Activated T-helper 17 cell treated with anti-CD3 and anti-CD28 coated beads, Interleukin-2, amount 50 U/mL, for 72 hours (primary cell): ENCODE data around the gene DEAF1. TPM values are rescaled to one million over a fixed set of nuclear protein-coding genes. Genes with fewer than 3 reads are reported as not detected.

ENCODE experiments used
- ATAC-seq: fragments of 150-1000 bp; cut with Tn5 transposase; replicated peaks from 2 replicates; pipeline ENCODE4 v1.10.0; 2021; ENCODE audit warnings: mild to moderate bottlenecking, moderate library complexity
- H3K27ac Mint-ChIP-seq: one replicate; pipeline ENCODE4 v1.8.0; 2022; ENCODE audit warnings: mixed read lengths
- H3K27me3 Mint-ChIP-seq: one replicate; pipeline ENCODE4 v1.8.0; 2022; ENCODE audit warnings: mixed read lengths
- H3K36me3 Mint-ChIP-seq: one replicate; pipeline ENCODE4 v1.8.0; 2022; ENCODE audit warnings: low read depth, mild to moderate bottlenecking, mixed read lengths
- H3K4me1 Mint-ChIP-seq: one replicate; pipeline ENCODE4 v1.8.0; 2022; ENCODE audit warnings: mixed read lengths
- H3K4me3 Mint-ChIP-seq: one replicate; pipeline ENCODE4 v1.8.0; 2022; ENCODE audit warnings: mild to moderate bottlenecking, mixed read lengths
- H3K9me3 Mint-ChIP-seq: one replicate; pipeline ENCODE4 v1.8.0; 2022; ENCODE audit warnings: mixed read lengths
- total RNA-seq, 2 donors: library from RNA; stranded (reverse); gene quantifications; one replicate each; pipeline ENCODE4 v1.2.3, GENCODE V29; 2022

Gene DEAF1
- total RNA-seq, 2 donors from 2014 or later, result 43.2 to 56.0 TPM

GRCh38 chr11:686451-687243 is 8.4 kb downstream of the DEAF1 start:
- Mint-ChIP-seq H3K27me3 (no peaks in the 10 kb centered on the region), H3K27ac (peak overlapping the region; percentile 48), H3K9me3 (no peaks in the 10 kb centered on the region), H3K36me3 (peaks cover 90% of the 10 kb centered on the region), H3K4me1 (peaks cover 6% of the 10 kb centered on the region), H3K4me3 (no peak overlapping the region)
- ATAC-seq, result no peak

GRCh38 chr11:680970-681369 is 14.1 kb downstream of the DEAF1 start:
- H3K4me1 Mint-ChIP-seq, result peaks cover 4% of the 10 kb centered on the region
- no peak overlapping the region for H3K27ac Mint-ChIP-seq
- no peaks in the 10 kb centered on the region for H3K9me3 Mint-ChIP-seq
- no peak for ATAC-seq
- no peak overlapping the region for H3K4me3 Mint-ChIP-seq
- H3K36me3 Mint-ChIP-seq, result peaks cover 91% of the 10 kb centered on the region
- no peaks in the 10 kb centered on the region for H3K27me3 Mint-ChIP-seq

GRCh38 chr11:680476-680875 is 14.5 kb downstream of the DEAF1 start:
- no peak overlapping the region for H3K4me3 Mint-ChIP-seq
- H3K4me1 Mint-ChIP-seq, result peaks cover 4% of the 10 kb centered on the region
- peaks cover 88% of the 10 kb centered on the region for H3K36me3 Mint-ChIP-seq
- no peak for ATAC-seq
- H3K9me3 Mint-ChIP-seq, result no peaks in the 10 kb centered on the region
- no peak overlapping the region for H3K27ac Mint-ChIP-seq
- H3K27me3 Mint-ChIP-seq, result no peaks in the 10 kb centered on the region

- H3K9me3 Mint-ChIP-seq, result no peaks in the 10 kb centered on the region
- no peak for ATAC-seq
- no peak overlapping the region for H3K27ac Mint-ChIP-seq
- no peak overlapping the region for H3K4me3 Mint-ChIP-seq
- peaks cover 86% of the 10 kb centered on the region for H3K36me3 Mint-ChIP-seq
- peaks cover 4% of the 10 kb centered on the region for H3K4me1 Mint-ChIP-seq
- H3K27me3 Mint-ChIP-seq, result no peaks in the 10 kb centered on the region
Observed at GRCh38 chr11:679271-680207, 15.5 kb downstream of the DEAF1 start.

GRCh38 chr11:678297-678696 is 16.7 kb downstream of the DEAF1 start:
- no peak for ATAC-seq
- Mint-ChIP-seq H3K36me3 (peaks cover 86% of the 10 kb centered on the region), H3K4me3 (no peak overlapping the region), H3K4me1 (peaks cover 4% of the 10 kb centered on the region), H3K9me3 (no peaks in the 10 kb centered on the region), H3K27me3 (no peaks in the 10 kb centered on the region), H3K27ac (no peak overlapping the region)

GRCh38 chr11:674406-674805 is 20.6 kb downstream of the DEAF1 start:
- Mint-ChIP-seq H3K4me3 (no peak overlapping the region), H3K4me1 (no peaks in the 10 kb centered on the region), H3K27me3 (no peaks in the 10 kb centered on the region), H3K9me3 (no peaks in the 10 kb centered on the region), H3K36me3 (peaks cover 72% of the 10 kb centered on the region), H3K27ac (no peak overlapping the region)
- no peak for ATAC-seq

GRCh38 chr11:673866-674265 is 21.2 kb downstream of the DEAF1 start:
- Mint-ChIP-seq H3K36me3 (peaks cover 68% of the 10 kb centered on the region), H3K27me3 (no peaks in the 10 kb centered on the region), H3K4me3 (no peak overlapping the region), H3K27ac (no peak overlapping the region), H3K9me3 (no peaks in the 10 kb centered on the region), H3K4me1 (no peaks in the 10 kb centered on the region)
- no peak for ATAC-seq

GRCh38 chr11:665704-666281 is 29.2 kb downstream of the DEAF1 start:
- no peaks in the 10 kb centered on the region for H3K9me3 Mint-ChIP-seq
- H3K27me3 Mint-ChIP-seq, result no peaks in the 10 kb centered on the region
- H3K4me3 Mint-ChIP-seq, result no peak overlapping the region
- ATAC-seq, result no peak
- H3K4me1 Mint-ChIP-seq, result no peaks in the 10 kb centered on the region
- H3K27ac Mint-ChIP-seq, result peak overlapping the region; percentile 38
- peaks cover 55% of the 10 kb centered on the region for H3K36me3 Mint-ChIP-seq

- H3K4me3 Mint-ChIP-seq, result no peak overlapping the region
- no peaks in the 10 kb centered on the region for H3K4me1 Mint-ChIP-seq
- peak overlapping the region; percentile 38 for H3K27ac Mint-ChIP-seq
- no peaks in the 10 kb centered on the region for H3K9me3 Mint-ChIP-seq
- H3K36me3 Mint-ChIP-seq, result peaks cover 54% of the 10 kb centered on the region
- no peaks in the 10 kb centered on the region for H3K27me3 Mint-ChIP-seq
- no peak for ATAC-seq
Observed at GRCh38 chr11:665062-665703, 29.8 kb downstream of the DEAF1 start.

- Mint-ChIP-seq H3K4me3 (no peak overlapping the region), H3K27me3 (no peaks in the 10 kb centered on the region), H3K27ac (no peak overlapping the region), H3K4me1 (no peaks in the 10 kb centered on the region), H3K9me3 (no peaks in the 10 kb centered on the region), H3K36me3 (peaks cover 55% of the 10 kb centered on the region)
- ATAC-seq, result peak; percentile 70
Observed at GRCh38 chr11:662689-663274, 32.2 kb downstream of the DEAF1 start.

- ATAC-seq, result no peak
- Mint-ChIP-seq H3K27ac (no peak overlapping the region), H3K9me3 (no peaks in the 10 kb centered on the region), H3K4me3 (no peak overlapping the region), H3K27me3 (no peaks in the 10 kb centered on the region), H3K36me3 (peaks cover 44% of the 10 kb centered on the region), H3K4me1 (no peaks in the 10 kb centered on the region)
Observed at GRCh38 chr11:660681-661444, 34.2 kb downstream of the DEAF1 start.

- H3K36me3 Mint-ChIP-seq, result peaks cover 38% of the 10 kb centered on the region
- ATAC-seq, result no peak
- no peaks in the 10 kb centered on the region for H3K27me3 Mint-ChIP-seq
- no peak overlapping the region for H3K27ac Mint-ChIP-seq
- no peaks in the 10 kb centered on the region for H3K9me3 Mint-ChIP-seq
- H3K4me3 Mint-ChIP-seq, result no peak overlapping the region
- no peaks in the 10 kb centered on the region for H3K4me1 Mint-ChIP-seq
Observed at GRCh38 chr11:660281-660680, 34.7 kb downstream of the DEAF1 start.

- no peak for ATAC-seq
- no peaks in the 10 kb centered on the region for H3K9me3 Mint-ChIP-seq
Observed at GRCh38 chr11:659532-660085, 35.4 kb downstream of the DEAF1 start.

More at GRCh38 chr11:659532-660085, 35.4 kb downstream of the DEAF1 start:
- Mint-ChIP-seq H3K4me1 (no peaks in the 10 kb centered on the region), H3K27me3 (no peaks in the 10 kb centered on the region), H3K27ac (no peak overlapping the region), H3K4me3 (no peak overlapping the region), H3K36me3 (peaks cover 38% of the 10 kb centered on the region)
